ENCODE data around the gene TRA2B. TPM values are rescaled to one million over a fixed set of nuclear protein-coding genes. Genes with fewer than 3 reads are reported as not detected.
A peak's percentile ranks its signal among the peaks of the same experiment; 100 is the strongest.

TRA2B gene
- total RNA-seq, 2 donors from 2014 or later, result 164 to 269 TPM

GRCh38 chr3:185935465-185936272 is 2.1 kb downstream of the TRA2B start:
- Mint-ChIP-seq H3K9me3 (peaks cover 0 to 4% of the 10 kb centered on the region in 2 donors), H3K27ac (peak overlapping the region; percentile 99 to 100), H3K36me3 (peaks cover 49 to 68% of the 10 kb centered on the region in 2 donors)

GRCh38 chr3:185934767-185935464 is 2.9 kb downstream of the TRA2B start:
- DNase-seq (ENCODE audit: low spot score in 2 of 2), result no peak

More at GRCh38 chr3:185935465-185936272, 2.1 kb downstream of the TRA2B start:
- ATAC-seq (no peak), DNase-seq (ENCODE audit: low spot score in 2 of 2) (no peak)

GRCh38 chr3:185934174-185934557 is 3.6 kb downstream of the TRA2B start:
- Mint-ChIP-seq H3K9me3 (peaks cover 0 to 4% of the 10 kb centered on the region in 2 donors), H3K27ac (peak overlapping the region; percentile 88 to 99), H3K36me3 (peaks cover 62 to 83% of the 10 kb centered on the region in 2 donors)
- ATAC-seq, result no peak
- DNase-seq (ENCODE audit: low spot score in 2 of 2), result no peak

More at GRCh38 chr3:185934767-185935464, 2.9 kb downstream of the TRA2B start:
- no peak for ATAC-seq
- H3K9me3 Mint-ChIP-seq, result peaks cover 0 to 4% of the 10 kb centered on the region in 2 donors
- H3K36me3 Mint-ChIP-seq, result peaks cover 55 to 76% of the 10 kb centered on the region in 2 donors
- H3K27ac Mint-ChIP-seq, result peak overlapping the region; percentile 99 to 100

- DNase-seq (ENCODE audit: low spot score in 2 of 2) (no peak), ATAC-seq (no peak)
- Mint-ChIP-seq H3K9me3 (peaks cover 0 to 4% of the 10 kb centered on the region in 2 donors), H3K36me3 (peaks cover 68 to 89% of the 10 kb centered on the region in 2 donors), H3K27ac (peak overlapping the region; percentile 88 to 99)
These were observed 4.2 kb downstream of the TRA2B start for GRCh38 chr3:185933374-185934173.

GRCh38 chr3:185931777-185932612 is 5.8 kb downstream of the TRA2B start:
- H3K27ac Mint-ChIP-seq, result peak overlapping the region; percentile 87 to 88
- H3K9me3 Mint-ChIP-seq, result no peaks in the 10 kb centered on the region
- H3K36me3 Mint-ChIP-seq, result peaks cover 70 to 89% of the 10 kb centered on the region in 2 donors
- ATAC-seq (peak; percentile 6 to 21), DNase-seq (ENCODE audit: low spot score in 2 of 2) (no peak)

- DNase-seq (ENCODE audit: low spot score in 2 of 2) (no peak), ATAC-seq (peak in 1 of 2 donors; percentile 28)
- Mint-ChIP-seq H3K36me3 (peaks cover 68 to 89% of the 10 kb centered on the region in 2 donors), H3K9me3 (no peaks in the 10 kb centered on the region), H3K27ac (peak overlapping the region; percentile 87 to 88)
These were observed 7.3 kb downstream of the TRA2B start for GRCh38 chr3:185930393-185931107.

- Mint-ChIP-seq H3K36me3 (peaks cover 68 to 89% of the 10 kb centered on the region in 2 donors), H3K9me3 (no peaks in the 10 kb centered on the region), H3K27ac (peak overlapping the region; percentile 87 to 88)
- ATAC-seq, result peak; percentile 21 to 69
- DNase-seq (ENCODE audit: low spot score in 2 of 2), result no peak
These were observed 8.3 kb downstream of the TRA2B start for GRCh38 chr3:185929192-185930151.

GRCh38 chr3:185928496-185928895 is 9.3 kb downstream of the TRA2B start:
- peak in 1 of 2 donors; percentile 34 for ATAC-seq
- H3K9me3 Mint-ChIP-seq, result no peaks in the 10 kb centered on the region

GRCh38 chr3:185927501-185928200 is 10.2 kb downstream of the TRA2B start:
- peaks cover 81 to 99% of the 10 kb centered on the region in 2 donors for H3K36me3 Mint-ChIP-seq
- peak in 1 of 2 donors; percentile 10 for ATAC-seq

More at GRCh38 chr3:185928496-185928895, 9.3 kb downstream of the TRA2B start:
- peaks cover 75 to 91% of the 10 kb centered on the region in 2 donors for H3K36me3 Mint-ChIP-seq
- no peak for DNase-seq (ENCODE audit: low spot score in 2 of 2)
- H3K27ac Mint-ChIP-seq, result peak overlapping the region; percentile 87 to 88

GRCh38 chr3:185926445-185926844 is 11.4 kb downstream of the TRA2B start:
- no peak for DNase-seq (ENCODE audit: low spot score in 2 of 2)
- H3K36me3 Mint-ChIP-seq, result peaks cover 71 to 96% of the 10 kb centered on the region in 2 donors
- H3K27ac Mint-ChIP-seq, result peak overlapping the region; percentile 87 to 95

More at GRCh38 chr3:185927501-185928200, 10.2 kb downstream of the TRA2B start:
- no peak for DNase-seq (ENCODE audit: low spot score in 2 of 2)
- Mint-ChIP-seq H3K9me3 (no peaks in the 10 kb centered on the region), H3K27ac (peak overlapping the region; percentile 87 to 88)

GRCh38 chr3:185925353-185925752 is 12.5 kb downstream of the TRA2B start:
- Mint-ChIP-seq H3K36me3 (peaks cover 68 to 95% of the 10 kb centered on the region in 2 donors), H3K27ac (peak overlapping the region in 1 of 2 donors; percentile 95), H3K9me3 (no peaks in the 10 kb centered on the region)
- DNase-seq (ENCODE audit: low spot score in 2 of 2) (no peak), ATAC-seq (no peak)

More at GRCh38 chr3:185926445-185926844, 11.4 kb downstream of the TRA2B start:
- H3K9me3 Mint-ChIP-seq, result no peaks in the 10 kb centered on the region
- ATAC-seq, result no peak

GRCh38 chr3:185924375-185924774 is 13.4 kb downstream of the TRA2B start:
- peaks cover 58 to 95% of the 10 kb centered on the region in 2 donors for H3K36me3 Mint-ChIP-seq
- no peaks in the 10 kb centered on the region for H3K9me3 Mint-ChIP-seq
- ATAC-seq, result peak in 1 of 2 donors; percentile 10
- DNase-seq (ENCODE audit: low spot score in 2 of 2), result no peak
- H3K27ac Mint-ChIP-seq, result peak overlapping the region in 1 of 2 donors; percentile 48

- Mint-ChIP-seq H3K36me3 (peaks cover 18 to 86% of the 10 kb centered on the region in 2 donors), H3K27ac (peak overlapping the region in 1 of 2 donors; percentile 92), H3K9me3 (no peaks in the 10 kb centered on the region)
- ATAC-seq, result no peak
- no peak for DNase-seq (ENCODE audit: low spot score in 2 of 2)
These were observed 17.6 kb downstream of the TRA2B start for GRCh38 chr3:185920184-185920583.
